ENCODE data around the gene EPX. TPM values are rescaled to one million over a fixed set of nuclear protein-coding genes. Genes with fewer than 3 reads are reported as not detected.

EPX gene
- total RNA-seq, 4 donors from 2014 or later, result not detected

GRCh38 chr17:58246781-58247180 lies 54.3 kb downstream of the EPX start:
- no peak for TF ChIP-seq CTCF (IDR thresholded peaks at IDR 0.05; ENCODE audit: low read depth)

- TF ChIP-seq CTCF (IDR thresholded peaks at IDR 0.05; ENCODE audit: low read depth), result no peak
Observed at GRCh38 chr17:58247511-58248363, 55.2 kb downstream of the EPX start.

- TF ChIP-seq CTCF (IDR thresholded peaks at IDR 0.05; ENCODE audit: low read depth), result no peak
Observed at GRCh38 chr17:58248955-58249269, 56.4 kb downstream of the EPX start.

- no peak for TF ChIP-seq CTCF (IDR thresholded peaks at IDR 0.05; ENCODE audit: low read depth)
Observed at GRCh38 chr17:58249270-58250133, 57.0 kb downstream of the EPX start.

GRCh38 chr17:58250344-58251011 lies 58.0 kb downstream of the EPX start:
- no peak for TF ChIP-seq CTCF (IDR thresholded peaks at IDR 0.05; ENCODE audit: low read depth)

- TF ChIP-seq CTCF (IDR thresholded peaks at IDR 0.05; ENCODE audit: low read depth), result no peak
Observed at GRCh38 chr17:58252141-58252540, 59.6 kb downstream of the EPX start.

GRCh38 chr17:58253082-58253481 lies 60.6 kb downstream of the EPX start:
- TF ChIP-seq CTCF (IDR thresholded peaks at IDR 0.05; ENCODE audit: low read depth), result no peak

Data from subcutaneous adipose tissue (tissue), 4 donors.